SK-N-MC (cell line): Measurements from ENCODE around the gene PITPNC1.

Source experiments
- DNase-seq: peaks from one replicate; pipeline ENCODE4 v3.0.0-alpha.2; 2011; ENCODE audit warnings: low read depth, low spot score
- H3K27ac ChIP-seq: fragments of 200-600 bp; sonication (generic); 2 replicates; pipeline ENCODE4 v1.5.1; 2016; ENCODE audit warnings: mixed run types
- H3K36me3 ChIP-seq: fragments of 200-600 bp; sonication (generic); 2 replicates; pipeline ENCODE4 v1.6.1; 2017; ENCODE audit warnings: antibody characterized with exemption, low read length, mixed read lengths; ENCODE audit not compliant: insufficient read depth
- H3K4me3 ChIP-seq: fragments of 200-600 bp; sonication (generic); 2 replicates; pipeline ENCODE4 v1.5.1; 2016
- H3K9ac ChIP-seq: fragments of 200-600 bp; sonication (generic); 2 replicates; pipeline ENCODE4 v1.8.0; 2017; ENCODE audit warnings: mixed run types, mixed read lengths; ENCODE audit not compliant: insufficient read length
- H3K9me3 ChIP-seq: fragments of 200-600 bp; sonication (generic); 2 replicates; pipeline ENCODE4 v1.6.1; 2017; ENCODE audit warnings: low read depth, mild to moderate bottlenecking, antibody characterized with exemption, low read length, moderate library complexity, mixed read lengths
- EZH2 ChIP-seq: fragments of 200-600 bp; sonication (generic); IDR thresholded peaks from one replicate; pipeline ENCODE4 v1.6.1; 2017; ENCODE audit warnings: antibody characterized with exemption
- FOXP2 ChIP-seq: optimal IDR thresholded peaks from 2 replicates; pipeline ENCODE3; 2011; ENCODE audit warnings: mild to moderate bottlenecking, moderate library complexity; ENCODE audit not compliant: insufficient read depth; ENCODE audit errors: extremely low read length, control extremely low read depth
- POLR2AphosphoS5 ChIP-seq: IDR thresholded peaks from 2 replicates; pipeline ENCODE4 v1.6.1; 2012; ENCODE audit warnings: mild to moderate bottlenecking, low read depth, low read length, borderline replicate concordance

The PITPNC1 gene

GRCh38 chr17:67671493-67671892, 294.4 kb downstream of the PITPNC1 start:
- Histone ChIP-seq H3K4me3 (no peak overlapping the region), H3K9me3 (no peaks in the 10 kb centered on the region), H3K36me3 (no peaks in the 10 kb centered on the region), H3K27ac (no peak overlapping the region), H3K9ac (no peak overlapping the region)
- DNase-seq: no peak
- TF ChIP-seq FOXP2: no peak

GRCh38 chr17:67672592-67673335, 295.7 kb downstream of the PITPNC1 start:
- H3K9ac ChIP-seq: no peak overlapping the region
- DNase-seq: no peak
- H3K9me3 ChIP-seq: no peaks in the 10 kb centered on the region

GRCh38 chr17:67675481-67675880, 298.4 kb downstream of the PITPNC1 start:
- no peak for DNase-seq
- TF ChIP-seq FOXP2 (no peak), POLR2AphosphoS5 (no peak), EZH2 (no peak)
- Histone ChIP-seq H3K9ac (no peak overlapping the region), H3K4me3 (no peak overlapping the region), H3K9me3 (no peaks in the 10 kb centered on the region), H3K27ac (no peak overlapping the region), H3K36me3 (no peaks in the 10 kb centered on the region)

More at GRCh38 chr17:67672592-67673335, 295.7 kb downstream of the PITPNC1 start:
- no peaks in the 10 kb centered on the region for H3K36me3 ChIP-seq
- no peak overlapping the region for H3K27ac ChIP-seq
- TF ChIP-seq FOXP2: no peak
- TF ChIP-seq EZH2: no peak
- TF ChIP-seq POLR2AphosphoS5: no peak
- H3K4me3 ChIP-seq: no peak overlapping the region

GRCh38 chr17:67676305-67676704, 299.2 kb downstream of the PITPNC1 start:
- no peak for TF ChIP-seq POLR2AphosphoS5
- Histone ChIP-seq H3K4me3 (no peak overlapping the region), H3K9me3 (no peaks in the 10 kb centered on the region), H3K36me3 (no peaks in the 10 kb centered on the region), H3K27ac (no peak overlapping the region), H3K9ac (no peak overlapping the region)
- DNase-seq: no peak

- no peak for DNase-seq
Measured at GRCh38 chr17:67678414-67678813, 301.3 kb downstream of the PITPNC1 start.

GRCh38 chr17:67679225-67679624, 302.1 kb downstream of the PITPNC1 start:
- no peak overlapping the region for H3K27ac ChIP-seq
- H3K36me3 ChIP-seq: no peaks in the 10 kb centered on the region
- H3K4me3 ChIP-seq: no peak overlapping the region
- no peak for TF ChIP-seq POLR2AphosphoS5
- no peak for TF ChIP-seq EZH2
- no peak for TF ChIP-seq FOXP2
- no peak overlapping the region for H3K9ac ChIP-seq
- H3K9me3 ChIP-seq: no peaks in the 10 kb centered on the region
- DNase-seq: no peak

More at GRCh38 chr17:67678414-67678813, 301.3 kb downstream of the PITPNC1 start:
- TF ChIP-seq FOXP2: no peak
- TF ChIP-seq POLR2AphosphoS5: no peak
- TF ChIP-seq EZH2: no peak
- H3K4me3 ChIP-seq: no peak overlapping the region
- no peak overlapping the region for H3K27ac ChIP-seq
- H3K9ac ChIP-seq: no peak overlapping the region
- H3K9me3 ChIP-seq: no peaks in the 10 kb centered on the region
- H3K36me3 ChIP-seq: no peaks in the 10 kb centered on the region

GRCh38 chr17:67679721-67680120, 302.6 kb downstream of the PITPNC1 start:
- Histone ChIP-seq H3K36me3 (no peaks in the 10 kb centered on the region), H3K27ac (no peak overlapping the region), H3K4me3 (no peak overlapping the region), H3K9ac (no peak overlapping the region), H3K9me3 (no peaks in the 10 kb centered on the region)
- no peak for DNase-seq
- TF ChIP-seq FOXP2: no peak
- TF ChIP-seq POLR2AphosphoS5: no peak
- TF ChIP-seq EZH2: no peak

GRCh38 chr17:67680445-67681224, 303.6 kb downstream of the PITPNC1 start:
- no peak for DNase-seq
- TF ChIP-seq EZH2 (no peak), FOXP2 (no peak), POLR2AphosphoS5 (no peak)
- Histone ChIP-seq H3K27ac (no peak overlapping the region), H3K9ac (no peak overlapping the region), H3K4me3 (no peak overlapping the region), H3K36me3 (no peaks in the 10 kb centered on the region), H3K9me3 (no peaks in the 10 kb centered on the region)

- Histone ChIP-seq H3K36me3 (no peaks in the 10 kb centered on the region), H3K4me3 (no peak overlapping the region), H3K27ac (no peak overlapping the region), H3K9me3 (no peaks in the 10 kb centered on the region), H3K9ac (no peak overlapping the region)
- TF ChIP-seq POLR2AphosphoS5: no peak
- no peak for TF ChIP-seq EZH2
- no peak for TF ChIP-seq FOXP2
- DNase-seq: no peak
Measured at GRCh38 chr17:67682196-67682595, 305.1 kb downstream of the PITPNC1 start.
